Activated CD4-positive, alpha-beta T cell treated with anti-CD3 and anti-CD28 coated beads, Interleukin-2, amount 10 ng/mL, durations not matched to agents 24 days and 14 days (primary cell): Measurements from ENCODE around the gene MUC5B. TPM values are rescaled to one million over a fixed set of nuclear protein-coding genes. Genes with fewer than 3 reads are reported as not detected.
"Not testable (repeated sequence)": the region's sequence is repeated elsewhere in the genome, so short reads cannot be mapped to it uniquely, and the experiment has no call there.

Experiments used
- DNase-seq: peaks from one replicate; pipeline ENCODE4 v3.0.0; 2022
- H3K27ac Mint-ChIP-seq: one replicate; pipeline ENCODE4 v1.8.0; 2022; ENCODE audit warnings: mild to moderate bottlenecking, mixed read lengths
- H3K27me3 Mint-ChIP-seq: one replicate; pipeline ENCODE4 v1.8.0; 2022; ENCODE audit warnings: mixed read lengths
- H3K36me3 Mint-ChIP-seq: one replicate; pipeline ENCODE4 v1.8.0; 2022; ENCODE audit warnings: low read depth, mild to moderate bottlenecking, mixed read lengths
- H3K4me1 Mint-ChIP-seq: one replicate; pipeline ENCODE4 v1.8.0; 2021; ENCODE audit warnings: mixed read lengths
- H3K4me3 Mint-ChIP-seq: one replicate; pipeline ENCODE4 v1.8.0; 2022; ENCODE audit warnings: mild to moderate bottlenecking, moderate library complexity, mixed read lengths
- H3K9me3 Mint-ChIP-seq: one replicate; pipeline ENCODE4 v1.8.0; 2021; ENCODE audit warnings: mixed read lengths
- intact Hi-C: fragments of 100-400 bp; cut with micrococcal nuclease; formaldehyde crosslinking; loops from one replicate; pipeline ENCODE4 v1.15.1; 2023
- total RNA-seq: library from RNA; stranded (reverse); gene quantifications from 2 replicates; pipeline ENCODE4 v1.2.3, GENCODE V29; 2022

The MUC5B gene
- total RNA-seq, 1 donor from 2014 or later: not detected

DNA sequence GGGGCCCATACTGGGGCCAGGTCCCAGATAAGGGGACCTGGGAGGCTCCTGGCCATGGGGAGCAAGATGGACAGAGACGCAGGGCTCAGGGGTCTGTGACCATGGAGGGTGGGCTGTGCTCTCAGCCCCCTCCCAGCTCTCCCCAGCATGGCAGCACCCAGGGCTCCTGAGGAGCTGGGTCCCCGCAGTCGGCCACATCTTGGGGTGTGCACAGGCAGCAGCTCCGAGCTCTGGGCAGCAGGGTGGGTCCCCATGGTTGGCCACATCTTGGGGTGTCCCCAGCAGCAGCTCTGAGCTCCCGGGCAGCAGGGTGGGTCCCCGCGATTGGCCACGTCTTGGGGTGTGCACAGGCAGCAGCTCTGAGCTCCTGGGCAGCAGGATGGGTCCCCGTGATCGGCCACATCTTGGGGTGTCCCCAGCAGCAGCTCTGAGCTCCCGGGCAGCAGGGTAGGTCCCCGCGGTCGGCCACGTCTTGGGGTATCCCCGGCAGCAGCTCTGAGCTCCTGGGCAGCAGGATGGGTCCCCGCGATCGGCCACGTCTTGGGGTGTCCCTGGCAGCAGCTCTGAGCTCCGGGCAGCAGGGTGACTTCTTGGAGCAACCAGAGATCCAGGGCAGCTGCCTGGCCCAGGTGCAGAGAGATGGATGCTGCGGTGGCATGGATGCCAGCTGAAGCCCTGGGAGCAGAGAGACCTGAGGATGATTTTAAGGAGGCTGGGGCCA, 18.3 kb upstream of the MUC5B start:
- Mint-ChIP-seq H3K27ac (no peak overlapping the region), H3K9me3 (no peaks in the 10 kb centered on the region), H3K36me3 (no peaks in the 10 kb centered on the region), H3K4me1 (no peaks in the 10 kb centered on the region), H3K4me3 (no peak overlapping the region), H3K27me3 (no peaks in the 10 kb centered on the region)
- no peak for DNase-seq
- intact Hi-C loops: no loop called here

GRCh38 chr11:1205121-1205986, 17.5 kb upstream of the MUC5B start:
- no peak for DNase-seq
- intact Hi-C loops: no loop called here
- H3K36me3 Mint-ChIP-seq: no peaks in the 10 kb centered on the region
- no peak overlapping the region for H3K27ac Mint-ChIP-seq
- no peak overlapping the region for H3K4me3 Mint-ChIP-seq
- H3K9me3 Mint-ChIP-seq: no peaks in the 10 kb centered on the region
- no peaks in the 10 kb centered on the region for H3K27me3 Mint-ChIP-seq
- no peaks in the 10 kb centered on the region for H3K4me1 Mint-ChIP-seq

- no peak for DNase-seq
- no peak overlapping the region for H3K4me3 Mint-ChIP-seq
- intact Hi-C loops: no loop called here
- no peaks in the 10 kb centered on the region for H3K36me3 Mint-ChIP-seq
- peaks cover 1% of the 10 kb centered on the region for H3K27me3 Mint-ChIP-seq
- H3K4me1 Mint-ChIP-seq: no peaks in the 10 kb centered on the region
- no peaks in the 10 kb centered on the region for H3K9me3 Mint-ChIP-seq
- H3K27ac Mint-ChIP-seq: no peak overlapping the region
Observed at GRCh38 chr11:1205987-1206331, 16.9 kb upstream of the MUC5B start.

DNA sequence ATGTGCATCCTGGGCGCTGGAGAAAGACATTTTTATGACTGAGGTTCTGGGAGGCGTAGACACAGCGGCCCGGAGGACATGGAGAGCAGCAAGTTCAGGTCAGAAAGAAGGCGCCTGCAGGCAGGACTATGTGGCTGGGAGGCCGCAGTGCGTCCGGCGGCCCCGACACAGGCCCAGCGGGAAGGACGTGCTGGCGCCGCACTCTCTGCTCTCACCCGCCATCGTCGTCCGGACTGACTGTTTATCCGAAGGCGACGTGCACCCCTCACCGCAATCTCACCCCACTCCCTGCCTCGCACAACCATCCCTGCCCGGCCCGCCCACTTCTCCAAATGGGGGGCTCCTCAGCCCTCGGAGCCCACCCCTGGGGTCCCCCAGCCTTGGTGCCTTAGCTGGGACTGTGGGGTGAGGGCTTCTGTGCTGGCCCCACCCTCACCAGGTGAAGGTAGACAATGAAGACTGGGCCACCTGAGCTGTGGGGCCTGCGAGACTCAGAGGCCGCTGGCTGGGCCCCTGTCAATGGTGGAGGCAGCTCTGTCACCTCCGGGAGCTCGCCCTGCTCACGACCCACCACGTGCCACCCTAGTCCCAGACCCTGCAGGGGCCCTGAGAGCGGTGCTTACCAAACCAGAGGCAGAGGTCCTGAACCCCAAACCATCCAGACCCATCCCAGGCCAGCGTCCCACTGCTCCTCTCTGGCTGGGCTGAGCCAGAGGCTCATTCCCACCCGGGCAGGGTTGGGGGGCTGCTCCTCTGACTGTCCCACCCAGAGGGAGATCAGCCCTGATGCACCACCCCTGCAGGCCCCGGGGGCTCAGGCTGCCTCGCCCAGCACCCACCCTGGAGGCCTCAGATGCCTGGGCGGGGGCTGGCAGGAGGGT, 16.2 kb upstream of the MUC5B start:
- no peak overlapping the region for H3K27ac Mint-ChIP-seq
- no peak overlapping the region for H3K4me3 Mint-ChIP-seq
- peaks cover 4% of the 10 kb centered on the region for H3K9me3 Mint-ChIP-seq
- DNase-seq: no peak
- H3K4me1 Mint-ChIP-seq: no peaks in the 10 kb centered on the region
- peaks cover 6% of the 10 kb centered on the region for H3K27me3 Mint-ChIP-seq
- intact Hi-C loops: no loop called here
- H3K36me3 Mint-ChIP-seq: no peaks in the 10 kb centered on the region

DNA sequence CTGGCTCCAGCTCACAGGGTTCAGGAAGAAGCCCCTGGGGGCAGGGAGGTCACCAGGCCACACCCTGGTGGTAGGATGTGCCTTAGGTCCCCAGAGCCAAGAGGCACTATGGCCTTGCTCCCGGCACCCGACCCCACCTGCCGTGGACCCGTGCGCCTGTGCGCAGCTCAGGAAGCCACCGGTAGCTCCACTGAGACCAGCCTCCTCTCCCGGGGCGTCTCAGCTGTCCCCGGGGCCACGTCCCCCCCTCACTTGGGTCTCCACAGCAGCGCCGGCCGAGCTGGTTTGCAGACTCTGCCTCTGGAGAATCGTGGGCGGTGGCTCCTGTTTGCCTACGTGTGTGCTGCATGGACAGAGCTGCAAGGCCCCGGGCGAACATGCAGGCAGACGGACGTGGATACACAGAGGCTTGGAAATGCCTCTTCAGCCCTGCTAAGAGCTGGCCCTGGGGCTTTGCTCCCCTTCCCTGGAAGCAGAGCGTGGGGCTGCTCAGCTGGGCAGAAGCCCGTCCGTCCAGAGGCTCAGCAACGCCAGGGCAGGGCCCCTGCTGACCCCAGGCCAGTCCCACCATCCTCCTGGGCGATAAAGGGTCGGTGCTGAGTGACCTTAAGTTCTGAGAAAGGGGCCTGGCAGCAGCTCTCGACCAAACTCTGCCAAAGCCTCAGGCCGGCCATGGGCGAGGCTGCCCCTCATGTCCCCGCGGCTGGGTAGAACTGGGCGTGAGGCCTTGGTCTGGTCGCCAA, 15.3 kb upstream of the MUC5B start:
- no peak for DNase-seq
- intact Hi-C loops: no loop called here
- no peaks in the 10 kb centered on the region for H3K4me1 Mint-ChIP-seq
- H3K27me3 Mint-ChIP-seq: peaks cover 11% of the 10 kb centered on the region
- peaks cover 7% of the 10 kb centered on the region for H3K9me3 Mint-ChIP-seq
- H3K27ac Mint-ChIP-seq: no peak overlapping the region
- no peak overlapping the region for H3K4me3 Mint-ChIP-seq
- H3K36me3 Mint-ChIP-seq: no peaks in the 10 kb centered on the region

DNA sequence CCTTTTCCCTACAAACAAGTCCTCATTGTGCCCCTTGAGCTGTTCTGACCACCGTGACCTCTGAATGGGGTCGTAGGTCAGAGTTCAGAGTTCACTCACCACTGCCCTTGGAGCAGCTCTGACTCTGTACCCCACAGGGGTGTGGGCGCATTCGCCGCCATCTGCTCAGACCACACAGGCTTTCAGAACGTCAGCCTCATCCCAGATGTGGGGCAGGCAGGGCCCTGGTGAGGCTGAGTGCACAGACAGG, 14.8 kb upstream of the MUC5B start:
- DNase-seq: no peak
- Mint-ChIP-seq H3K27ac (no peak overlapping the region), H3K27me3 (peaks cover 11% of the 10 kb centered on the region), H3K4me3 (no peak overlapping the region), H3K9me3 (peaks cover 7% of the 10 kb centered on the region), H3K36me3 (no peaks in the 10 kb centered on the region), H3K4me1 (no peaks in the 10 kb centered on the region)
- intact Hi-C loops: no loop called here

- DNase-seq: no peak
- intact Hi-C loops: no loop called here
- H3K4me3 Mint-ChIP-seq: no peak overlapping the region
- no peaks in the 10 kb centered on the region for H3K4me1 Mint-ChIP-seq
- peaks cover 11% of the 10 kb centered on the region for H3K27me3 Mint-ChIP-seq
- H3K27ac Mint-ChIP-seq: no peak overlapping the region
- no peaks in the 10 kb centered on the region for H3K36me3 Mint-ChIP-seq
- peaks cover 7% of the 10 kb centered on the region for H3K9me3 Mint-ChIP-seq
Observed at GRCh38 chr11:1208394-1209261, 14.2 kb upstream of the MUC5B start.

DNA sequence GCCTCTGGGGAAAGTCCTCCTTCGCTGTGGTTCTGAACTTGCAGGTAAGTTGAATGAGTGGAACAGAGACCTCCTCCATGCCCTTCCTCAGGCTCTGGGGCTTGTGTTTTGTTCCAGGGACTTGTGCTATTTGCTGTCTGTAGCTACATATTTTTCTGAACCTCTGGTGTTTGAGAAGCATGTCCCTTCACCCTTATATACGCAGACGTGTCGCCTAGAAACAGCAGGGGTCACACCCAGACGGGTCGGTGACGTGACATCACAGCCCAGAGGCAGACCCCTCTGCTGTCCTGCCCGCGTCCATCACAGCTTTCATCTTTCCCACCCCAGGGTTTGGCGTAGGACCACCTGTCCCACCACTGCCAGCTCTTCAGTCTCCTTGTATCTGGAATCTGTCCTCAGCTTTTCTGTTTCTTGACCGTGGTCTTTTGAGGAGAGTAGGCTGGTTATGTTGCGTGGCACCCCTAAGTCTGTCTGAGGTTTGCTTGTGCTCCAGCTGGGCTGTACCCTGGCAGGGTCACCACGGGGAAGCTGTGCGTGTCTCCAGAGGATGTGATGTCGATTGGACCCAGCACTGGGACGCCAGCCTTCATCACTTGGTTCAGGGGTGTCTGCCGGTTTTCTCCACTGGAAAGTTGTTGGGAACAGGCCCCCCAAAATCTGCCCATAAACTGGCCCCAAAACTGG, 13.4 kb upstream of the MUC5B start:
- Mint-ChIP-seq H3K9me3 (peaks cover 7% of the 10 kb centered on the region), H3K27me3 (peaks cover 13% of the 10 kb centered on the region)

DNA sequence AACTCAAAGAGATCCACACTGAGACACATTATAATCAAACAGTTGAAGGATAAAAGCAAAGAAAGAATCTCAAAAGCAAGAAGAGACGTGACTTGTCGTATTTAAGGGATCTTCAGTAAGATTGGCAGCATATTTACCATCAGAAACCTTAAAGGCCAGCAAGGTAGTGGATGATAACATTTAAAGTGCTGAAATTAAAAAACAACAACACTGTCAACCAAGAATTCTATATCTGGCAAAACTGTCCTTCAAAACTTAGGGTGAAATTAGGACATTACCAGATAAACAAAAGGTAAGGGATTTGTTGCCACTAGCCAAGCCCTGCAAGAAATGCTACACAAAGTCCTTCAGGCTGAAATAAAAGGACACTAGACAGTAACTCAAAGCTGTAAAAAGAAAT, 11.0 kb upstream of the MUC5B start:
- Mint-ChIP-seq H3K27me3 (peaks cover 13% of the 10 kb centered on the region), H3K36me3 (no peaks in the 10 kb centered on the region), H3K4me3 (no peak overlapping the region), H3K4me1 (no peaks in the 10 kb centered on the region), H3K9me3 (peaks cover 7% of the 10 kb centered on the region), H3K27ac (no peak overlapping the region)
- intact Hi-C loops: no loop called here
- DNase-seq: no peak

More for the DNA sequence above, 13.4 kb upstream of the MUC5B start:
- intact Hi-C loops: no loop called here
- Mint-ChIP-seq H3K36me3 (no peaks in the 10 kb centered on the region), H3K4me1 (no peaks in the 10 kb centered on the region), H3K4me3 (no peak overlapping the region), H3K27ac (no peak overlapping the region)
- no peak for DNase-seq

- intact Hi-C loops, DNase-seq, H3K36me3 Mint-ChIP-seq, H3K9me3 Mint-ChIP-seq, H3K4me3 Mint-ChIP-seq, H3K27ac Mint-ChIP-seq, H3K4me1 Mint-ChIP-seq: not testable (repeated sequence)
- peaks cover 13% of the 10 kb centered on the region for H3K27me3 Mint-ChIP-seq
Observed at GRCh38 chr11:1215826-1216225, 7.0 kb upstream of the MUC5B start.

DNA sequence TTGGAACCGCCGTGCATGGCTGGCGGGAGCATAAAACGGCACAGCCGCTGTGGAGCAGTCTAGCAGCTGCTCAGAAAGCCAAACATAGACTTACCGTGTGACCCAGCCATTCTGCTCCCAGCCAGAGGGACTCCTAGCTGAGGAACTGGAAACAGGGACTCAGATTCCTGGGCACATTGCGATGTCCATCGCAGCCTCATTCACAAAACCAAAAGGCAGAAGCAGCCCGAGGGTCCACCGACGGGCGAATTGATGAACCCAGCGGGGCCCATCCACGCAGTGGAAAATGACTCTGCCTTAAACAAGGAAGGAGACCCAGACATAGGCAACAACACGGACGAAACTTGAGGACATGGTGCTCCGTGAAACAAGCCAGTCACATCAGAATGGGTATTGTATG, 5.7 kb upstream of the MUC5B start:
- Mint-ChIP-seq H3K36me3 (no peaks in the 10 kb centered on the region), H3K9me3 (no peaks in the 10 kb centered on the region), H3K4me3 (no peak overlapping the region), H3K27ac (no peak overlapping the region), H3K27me3 (peaks cover 5% of the 10 kb centered on the region), H3K4me1 (no peaks in the 10 kb centered on the region)
- intact Hi-C loops: no loop called here
- no peak for DNase-seq

DNA sequence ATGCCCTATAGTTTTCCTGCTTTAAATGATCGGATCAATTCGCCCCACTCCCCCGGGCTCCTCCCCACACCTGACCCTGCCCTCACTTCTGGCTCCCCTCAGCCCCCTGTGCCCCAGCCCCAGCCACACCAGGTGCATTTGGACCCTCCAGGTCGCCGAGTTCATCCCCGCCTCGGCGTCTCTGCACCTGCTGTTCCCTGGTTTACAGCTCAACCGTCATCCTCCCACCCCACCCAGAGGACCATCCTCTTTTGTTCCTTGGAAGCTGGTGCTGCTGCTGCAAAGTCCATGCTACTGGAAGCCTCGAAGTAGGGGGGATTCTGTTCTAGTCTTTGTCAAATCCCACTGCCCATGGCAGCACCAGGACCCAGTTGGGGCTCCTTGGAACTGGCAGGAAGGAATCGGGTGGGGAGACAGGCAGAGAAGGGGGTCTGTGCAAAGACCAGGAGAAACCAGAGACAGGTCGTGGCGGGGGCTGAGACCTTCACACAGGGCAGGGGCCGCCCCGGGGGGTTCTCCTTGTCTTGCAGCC, 4.5 kb upstream of the MUC5B start:
- intact Hi-C loops: no loop called here
- Mint-ChIP-seq H3K27ac (no peak overlapping the region), H3K36me3 (no peaks in the 10 kb centered on the region), H3K4me1 (no peaks in the 10 kb centered on the region), H3K4me3 (no peak overlapping the region), H3K27me3 (peaks cover 2% of the 10 kb centered on the region), H3K9me3 (no peaks in the 10 kb centered on the region)
- DNase-seq: no peak
